Stimulated activated CD8-positive, alpha-beta memory T cell treated with anti-CD3 and anti-CD28 coated beads, Interleukin-15, amount 100 ng/mL, for 48 hours (primary cell): Measurements from ENCODE around the gene LRP5.

ENCODE experiments used
- DNase-seq, 2 donors: peaks; one replicate each; pipeline ENCODE4 v3.0.0-alpha.2; 2020; ENCODE audit warnings: low read depth in 2 of 2

The LRP5 gene

DNA sequence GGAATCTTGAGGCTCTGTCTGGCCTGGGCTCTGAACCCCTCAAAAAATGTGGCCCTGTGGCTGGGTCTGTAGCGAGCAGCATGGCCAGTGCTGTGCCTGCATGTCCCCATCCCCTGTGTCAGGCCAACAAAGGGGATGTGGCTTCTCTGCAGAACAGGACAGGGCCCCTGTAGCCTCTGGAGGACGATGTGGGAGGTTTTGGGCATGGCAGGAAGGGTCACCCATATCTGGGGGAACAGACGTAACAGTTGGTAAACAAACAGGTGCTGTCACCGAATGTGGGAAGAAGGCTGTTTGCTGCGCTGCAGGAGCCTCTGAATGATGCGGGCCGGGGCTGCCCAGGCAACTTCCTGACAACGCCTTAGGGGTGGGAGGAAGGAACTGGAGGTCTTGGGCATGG lies 35.0 kb downstream of the LRP5 start:
- no peak for DNase-seq

DNA sequence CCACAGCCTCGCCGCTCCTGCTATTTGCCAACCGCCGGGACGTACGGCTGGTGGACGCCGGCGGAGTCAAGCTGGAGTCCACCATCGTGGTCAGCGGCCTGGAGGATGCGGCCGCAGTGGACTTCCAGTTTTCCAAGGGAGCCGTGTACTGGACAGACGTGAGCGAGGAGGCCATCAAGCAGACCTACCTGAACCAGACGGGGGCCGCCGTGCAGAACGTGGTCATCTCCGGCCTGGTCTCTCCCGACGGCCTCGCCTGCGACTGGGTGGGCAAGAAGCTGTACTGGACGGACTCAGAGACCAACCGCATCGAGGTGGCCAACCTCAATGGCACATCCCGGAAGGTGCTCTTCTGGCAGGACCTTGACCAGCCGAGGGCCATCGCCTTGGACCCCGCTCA lies 35.5 kb downstream of the LRP5 start:
- no peak for DNase-seq

DNA sequence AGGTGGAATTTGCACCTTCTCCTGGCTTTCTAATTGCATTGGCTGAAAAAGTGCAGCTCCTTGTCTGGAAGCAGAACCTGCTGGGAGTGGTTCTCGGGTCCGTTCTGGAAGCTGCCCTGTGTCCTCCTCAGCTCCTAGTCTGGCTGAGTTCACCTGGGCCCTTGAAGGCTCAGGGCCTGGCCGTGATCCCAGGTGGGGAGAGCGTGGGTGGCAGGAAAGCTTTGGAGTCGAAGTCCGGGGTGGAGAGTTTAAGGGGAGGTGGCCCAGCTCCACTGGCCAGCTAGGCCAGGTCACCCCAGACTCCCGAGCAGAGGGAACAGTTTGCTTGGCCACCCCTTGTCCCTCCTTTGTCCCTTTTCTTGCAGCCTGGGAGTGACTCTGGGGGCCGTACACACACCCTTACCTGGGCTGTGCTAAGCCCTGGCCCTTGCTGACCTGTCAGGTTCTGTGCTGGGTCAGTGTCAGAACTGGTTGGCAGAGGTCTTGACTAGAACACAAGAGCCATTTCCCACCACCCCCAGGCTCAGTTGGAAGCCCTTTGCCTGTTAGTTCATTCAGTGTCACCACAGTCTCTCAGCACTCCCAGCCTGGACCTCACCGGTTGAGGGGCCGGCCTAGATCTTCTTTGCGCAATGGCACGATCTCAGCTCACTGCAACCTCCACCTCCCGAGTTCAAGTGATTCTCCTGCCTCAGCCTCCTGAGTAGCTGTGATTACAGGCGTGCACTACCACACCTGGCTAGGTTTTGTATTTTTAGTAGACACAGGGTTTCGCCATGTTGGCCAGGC lies 37.3 kb downstream of the LRP5 start:
- DNase-seq = no peak

DNA sequence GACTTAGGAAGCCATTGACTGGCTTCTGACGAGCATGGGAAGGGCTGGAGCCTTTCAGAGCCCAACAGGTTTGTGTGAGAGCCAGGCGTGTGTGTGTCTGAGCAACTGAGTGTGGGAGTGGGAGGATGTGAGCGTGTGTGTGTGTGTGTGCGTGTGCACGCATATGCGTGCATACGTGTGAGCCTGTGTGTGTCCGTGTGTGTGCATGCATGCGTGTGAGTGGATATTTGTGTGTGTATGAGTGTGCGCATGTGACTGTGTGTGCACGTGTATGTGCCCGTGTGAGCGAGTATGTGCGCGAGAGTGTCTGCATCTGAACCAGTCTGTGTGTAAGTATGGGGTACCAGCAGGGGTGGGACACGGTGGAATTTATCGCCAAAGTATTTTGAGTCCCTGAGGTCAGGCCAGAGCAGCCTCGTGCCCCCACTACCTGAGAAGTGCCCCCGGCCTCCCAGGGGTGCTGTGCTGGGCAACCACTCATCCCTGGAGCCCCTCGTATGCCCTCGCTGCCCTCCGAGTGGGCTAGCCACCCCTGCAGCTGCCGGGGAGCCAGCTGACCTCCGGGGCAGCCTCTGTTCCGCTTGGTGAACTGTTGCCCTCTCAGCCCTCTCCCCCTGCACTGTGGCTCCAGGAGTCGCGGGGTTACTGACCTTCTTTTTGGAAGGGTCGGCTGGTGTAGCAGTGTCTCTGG lies 38.5 kb downstream of the LRP5 start:
- no peak for DNase-seq

DNA sequence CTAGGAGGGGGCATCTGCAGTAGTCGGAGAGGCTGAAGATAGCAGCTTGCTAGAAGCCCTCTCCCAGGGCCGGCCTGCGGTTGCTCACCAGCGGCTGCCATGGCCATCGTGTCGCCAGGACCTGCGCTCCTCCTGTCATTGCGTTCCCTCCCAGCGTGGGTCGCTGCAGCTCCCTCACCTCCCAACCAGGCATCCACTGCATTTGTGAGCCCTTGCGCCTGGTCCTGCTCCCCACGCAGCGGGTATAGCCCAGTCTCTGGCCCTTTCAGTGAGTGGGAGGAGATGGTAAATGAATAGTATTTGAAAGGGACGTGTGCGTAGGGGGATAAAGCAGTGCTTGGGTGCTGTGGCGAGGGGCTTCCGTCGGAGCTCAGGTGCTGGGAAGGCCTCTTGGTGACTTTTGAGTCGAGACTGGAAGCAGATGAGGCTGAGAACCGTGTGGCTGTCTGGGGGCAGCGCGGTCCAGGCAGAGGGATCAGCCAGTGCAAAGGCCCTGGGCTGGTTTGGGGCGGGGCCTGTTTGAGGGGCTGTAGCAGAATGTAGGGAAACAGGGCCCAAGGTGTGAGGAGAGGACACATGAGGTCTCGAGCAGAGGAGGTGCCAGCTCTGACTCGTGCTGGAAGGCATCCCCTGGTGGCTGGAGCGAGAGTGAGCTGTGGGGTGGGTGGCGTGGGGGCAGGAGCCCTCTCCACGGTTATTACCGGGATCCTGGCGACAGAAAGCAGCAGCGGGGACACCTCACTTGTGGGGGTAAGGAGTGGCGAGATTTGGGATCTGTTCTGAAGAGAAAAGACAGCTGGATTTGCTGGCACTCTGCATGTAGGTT lies 39.3 kb downstream of the LRP5 start:
- no peak for DNase-seq

DNA sequence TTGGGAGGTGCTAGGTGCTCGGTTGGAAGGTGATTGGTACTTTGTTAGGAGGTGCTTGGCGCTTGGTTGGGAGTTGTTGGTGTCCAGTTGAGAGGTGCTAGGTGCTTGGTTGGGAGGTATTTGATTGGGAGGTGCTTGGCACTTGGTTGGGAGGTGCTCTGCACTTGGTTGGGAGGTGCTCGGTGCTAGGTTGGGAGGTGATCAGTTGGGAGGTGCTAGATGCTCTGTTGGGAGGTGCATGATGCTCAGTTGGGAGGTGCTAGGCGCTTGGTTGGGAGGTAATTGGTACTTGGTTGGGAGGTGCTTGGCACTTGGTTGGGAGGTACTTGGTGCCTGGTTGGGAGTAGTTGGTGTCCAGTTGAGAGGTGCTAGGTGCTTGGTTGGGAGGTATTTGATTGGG lies 40.2 kb downstream of the LRP5 start:
- DNase-seq = no peak

DNA sequence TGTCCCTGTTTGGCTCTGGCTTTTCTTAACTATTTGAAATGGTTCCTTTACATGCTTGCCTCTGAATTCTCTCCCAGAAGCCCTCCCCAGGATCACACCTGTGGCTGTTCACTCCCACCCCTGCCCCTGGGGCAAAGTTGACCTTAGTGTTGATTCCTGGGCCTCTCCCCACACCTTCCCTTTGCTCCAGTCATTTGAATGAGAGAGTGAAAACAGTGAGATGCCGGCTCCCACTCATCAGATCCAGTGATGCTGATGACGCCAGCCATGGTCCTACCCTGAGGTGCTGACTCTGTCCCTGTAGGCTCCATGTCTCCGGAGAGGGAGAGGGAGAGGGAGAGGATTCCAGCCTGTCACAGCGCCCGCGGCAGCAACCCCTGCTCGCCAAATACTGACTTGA lies 40.7 kb downstream of the LRP5 start:
- DNase-seq = no peak

DNA sequence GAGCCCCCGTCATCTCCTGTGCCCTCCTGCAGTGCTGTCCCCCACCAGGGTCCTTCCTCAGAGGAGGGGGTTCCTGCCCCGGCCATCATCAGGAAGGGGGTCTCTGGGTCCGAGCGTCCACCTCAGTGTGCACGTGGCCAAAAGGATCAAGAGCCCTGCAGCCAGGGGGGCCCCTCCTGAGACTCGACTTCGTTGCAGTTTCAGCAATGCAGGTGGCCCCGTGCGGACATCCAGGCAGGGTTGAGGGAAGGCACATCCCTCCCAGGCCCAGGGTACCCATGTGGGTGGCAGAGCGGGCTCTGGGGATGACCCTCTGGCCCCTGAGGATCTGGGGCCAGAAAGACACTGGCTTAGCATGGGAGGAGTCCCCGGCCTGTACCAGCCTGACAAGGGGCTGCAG lies 41.3 kb downstream of the LRP5 start:
- no peak for DNase-seq

DNA sequence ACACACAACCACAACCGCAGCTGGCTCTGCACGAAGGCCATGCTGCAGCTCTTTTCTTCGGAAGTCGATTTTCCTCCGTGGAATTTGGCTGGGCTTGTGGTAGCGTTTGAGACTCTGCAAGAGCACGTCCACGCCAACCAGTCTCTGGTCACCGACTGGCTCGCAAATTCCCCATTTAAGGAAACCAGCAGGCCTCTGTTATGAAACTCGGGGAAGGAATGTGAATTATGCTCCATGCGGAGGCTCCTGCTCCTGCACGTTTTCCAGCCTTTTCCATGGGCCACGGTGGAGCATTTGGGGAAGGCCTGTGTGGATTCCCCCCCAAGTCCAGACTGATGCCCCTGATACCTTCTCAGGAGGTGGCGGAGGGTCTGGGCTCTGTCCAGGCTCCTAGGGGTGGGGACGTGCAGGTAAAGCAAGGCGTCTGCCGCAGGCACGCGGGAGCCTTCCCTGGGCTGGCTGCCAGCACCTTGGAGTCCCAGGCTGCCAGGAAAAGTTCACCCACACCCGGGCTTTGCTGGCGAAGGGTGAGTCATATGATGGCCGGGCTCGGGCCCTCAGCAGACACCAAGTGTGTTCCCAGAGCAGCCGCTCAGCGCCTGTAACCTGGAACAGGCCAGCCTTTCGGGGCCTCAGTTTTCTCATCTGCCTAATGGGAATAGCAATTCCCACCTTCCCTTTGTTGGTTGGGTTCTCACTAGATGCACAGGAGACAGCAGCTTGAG lies 41.9 kb downstream of the LRP5 start:
- DNase-seq = no peak

DNA sequence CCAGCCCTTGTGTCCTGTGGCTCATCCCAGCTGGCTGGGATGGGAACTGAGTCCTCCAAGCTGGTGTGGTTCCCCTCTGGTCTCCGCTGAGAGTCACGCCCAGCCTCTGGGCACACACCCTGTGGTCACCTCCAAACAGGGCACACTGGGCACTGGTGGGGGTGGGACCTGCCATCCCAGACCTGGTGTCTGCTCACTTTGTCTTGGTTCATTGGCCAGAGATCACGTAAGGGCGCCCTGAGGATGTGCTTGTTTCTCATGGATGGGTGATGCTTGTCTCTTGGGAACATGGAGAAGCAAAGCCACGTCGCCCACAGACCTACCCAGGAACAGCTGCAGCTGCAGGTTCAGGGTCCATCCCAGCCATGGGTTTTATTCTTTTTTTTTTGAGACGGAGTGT lies 43.1 kb downstream of the LRP5 start:
- DNase-seq = no peak

DNA sequence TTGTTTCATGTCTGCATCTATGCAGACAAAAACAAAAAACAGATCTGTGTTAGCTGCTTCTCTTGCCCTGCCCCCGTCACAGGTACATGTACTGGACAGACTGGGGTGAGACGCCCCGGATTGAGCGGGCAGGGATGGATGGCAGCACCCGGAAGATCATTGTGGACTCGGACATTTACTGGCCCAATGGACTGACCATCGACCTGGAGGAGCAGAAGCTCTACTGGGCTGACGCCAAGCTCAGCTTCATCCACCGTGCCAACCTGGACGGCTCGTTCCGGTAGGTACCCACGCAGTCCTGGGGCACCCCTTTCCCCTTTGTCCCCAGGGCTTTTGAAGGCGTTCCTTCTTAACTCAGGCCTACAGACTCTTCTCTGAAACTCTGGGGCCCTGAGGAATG lies 45.2 kb downstream of the LRP5 start:
- no peak for DNase-seq

DNA sequence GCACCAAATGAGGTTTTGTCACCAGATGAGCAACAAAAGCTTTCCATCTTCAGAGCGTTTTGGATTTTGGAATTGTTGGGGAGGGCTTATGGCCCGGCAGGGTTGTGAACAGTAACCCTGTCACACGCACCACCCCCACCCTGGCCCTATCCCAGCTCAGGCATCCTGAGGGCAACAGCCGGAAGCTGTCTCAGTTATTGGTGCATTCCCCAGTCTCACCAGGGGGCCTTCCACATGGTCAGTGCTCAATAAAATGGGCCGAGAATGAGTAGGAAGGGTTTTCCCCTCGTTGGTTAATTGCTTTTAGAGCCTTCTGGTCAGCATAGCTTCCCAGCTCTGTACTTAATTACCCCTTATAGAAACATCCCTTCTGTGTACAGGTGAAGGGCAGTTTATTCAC lies 46.0 kb downstream of the LRP5 start:
- DNase-seq = no peak

DNA sequence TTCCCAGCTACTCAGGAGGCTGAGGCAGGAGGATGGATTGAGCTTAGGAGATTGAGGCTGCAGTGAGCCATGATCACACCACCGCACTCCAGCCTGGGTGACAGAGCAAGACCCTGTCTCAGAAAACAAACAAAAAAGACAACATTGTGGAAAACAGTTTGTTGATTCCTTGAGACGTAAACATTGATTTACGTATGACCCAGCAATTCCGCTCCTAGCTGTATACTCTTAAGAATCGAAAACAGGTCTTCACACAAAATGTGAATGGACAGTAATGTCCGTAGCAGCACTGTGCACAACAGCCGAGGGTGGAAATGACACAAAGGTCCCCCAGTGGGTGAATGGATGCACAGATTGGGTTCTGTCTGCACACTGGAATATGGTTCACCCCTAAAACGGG lies 49.3 kb downstream of the LRP5 start:
- DNase-seq = no peak

DNA sequence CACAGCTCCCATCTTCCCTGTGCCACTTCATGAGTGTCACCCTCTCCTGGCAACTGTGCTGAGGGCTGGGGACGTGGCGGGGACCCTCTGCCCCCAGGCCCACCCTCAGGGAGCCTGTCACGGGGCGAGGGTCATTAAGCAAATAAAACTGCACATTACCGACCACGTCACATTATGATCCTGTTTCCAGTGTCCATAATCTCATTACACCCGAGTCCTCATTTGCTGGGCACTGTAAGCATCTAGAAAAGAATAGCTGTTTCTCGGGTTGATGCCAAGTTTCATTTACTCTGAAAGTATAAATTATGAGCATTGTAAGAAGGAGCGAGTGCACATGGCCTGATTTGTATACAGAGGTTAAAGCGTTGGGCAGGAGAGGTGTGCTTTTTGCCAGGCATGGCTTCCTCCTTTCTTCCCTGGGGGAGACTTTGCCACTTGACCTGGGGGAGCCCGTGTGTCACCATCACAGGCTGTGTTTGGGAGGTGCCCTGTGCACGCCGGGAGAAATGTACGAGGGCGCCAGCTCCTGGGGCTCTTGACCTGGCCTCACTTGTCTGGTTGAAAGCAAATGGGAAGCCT lies 50.5 kb downstream of the LRP5 start:
- no peak for DNase-seq

DNA sequence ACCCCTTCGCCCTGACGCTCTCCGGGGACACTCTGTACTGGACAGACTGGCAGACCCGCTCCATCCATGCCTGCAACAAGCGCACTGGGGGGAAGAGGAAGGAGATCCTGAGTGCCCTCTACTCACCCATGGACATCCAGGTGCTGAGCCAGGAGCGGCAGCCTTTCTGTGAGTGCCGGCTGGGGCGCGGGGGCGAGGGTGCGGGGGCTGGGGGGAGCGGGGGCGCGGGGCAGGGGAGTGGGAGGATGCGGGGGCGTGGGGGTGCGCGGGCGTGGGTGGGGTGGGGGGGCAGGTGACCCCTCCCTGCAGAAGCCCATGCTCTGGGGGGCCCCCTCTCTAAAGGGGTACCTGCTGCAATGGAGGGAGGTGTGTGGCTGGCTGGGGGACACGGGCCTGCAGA lies 51.4 kb downstream of the LRP5 start:
- no peak for DNase-seq

DNA sequence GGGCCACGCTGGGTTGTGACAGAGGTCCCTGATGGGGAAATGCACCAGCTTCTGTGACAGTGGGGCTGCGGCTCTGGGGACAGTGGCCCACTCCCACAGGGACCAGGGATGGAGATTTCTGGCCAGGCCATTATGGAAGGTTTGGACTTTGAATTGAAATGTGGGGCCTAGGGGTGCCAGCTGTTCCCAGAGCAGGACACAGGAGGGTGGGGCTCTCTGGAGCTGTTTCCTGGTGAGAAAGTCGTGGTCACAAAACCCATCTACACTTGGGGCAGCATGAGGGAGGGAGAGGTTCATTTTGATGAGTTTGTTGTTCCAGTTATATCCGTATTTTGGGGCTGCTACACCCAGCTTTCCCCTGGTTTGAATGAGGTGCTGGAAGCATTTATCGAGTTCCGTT lies 52.2 kb downstream of the LRP5 start:
- no peak for DNase-seq

DNA sequence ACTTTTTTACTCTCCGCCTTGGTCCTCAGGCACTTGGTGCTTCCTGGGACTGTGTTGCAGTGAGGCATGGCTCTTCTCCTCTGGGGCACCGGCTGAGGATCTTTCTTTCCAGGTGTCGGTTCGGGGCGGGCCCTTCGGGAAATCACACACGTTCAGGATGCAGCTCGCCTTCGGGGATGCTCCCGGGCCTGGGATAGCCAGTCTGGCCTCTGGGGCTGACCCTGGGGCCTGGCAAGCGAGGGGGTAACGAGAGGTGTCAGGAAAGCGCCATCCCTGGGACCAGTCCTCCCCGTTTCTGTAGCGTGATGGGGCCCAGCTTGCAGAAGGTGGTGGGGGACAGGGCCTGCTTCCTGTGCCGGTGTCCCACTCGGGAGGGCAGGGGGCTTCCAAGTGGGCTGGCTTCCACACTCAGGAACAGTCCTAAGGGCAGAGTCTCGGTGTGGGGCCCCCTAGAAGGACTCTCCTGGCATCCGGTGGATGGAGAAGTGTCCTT lies 53.6 kb downstream of the LRP5 start:
- DNase-seq = no peak

DNA sequence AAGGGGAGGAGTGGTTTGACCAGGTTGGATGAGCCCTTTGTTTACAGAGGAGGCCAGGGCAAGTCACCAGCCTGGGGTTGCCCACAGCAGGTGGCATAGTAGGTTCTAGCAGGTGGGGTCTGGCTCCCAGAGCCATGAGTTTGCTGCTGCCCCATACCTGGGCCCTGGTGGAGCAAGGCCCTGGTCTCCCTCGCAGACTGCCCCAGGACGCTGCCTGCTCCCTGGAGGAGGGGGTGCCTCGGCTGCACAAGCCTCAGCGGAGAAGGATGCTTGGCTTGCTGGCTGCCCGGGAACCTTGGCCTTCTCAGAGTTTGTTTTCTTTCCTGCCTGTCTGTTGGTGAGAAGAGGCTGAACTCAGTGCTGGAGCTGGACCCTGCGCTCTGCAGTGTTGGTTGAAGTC lies 54.9 kb downstream of the LRP5 start:
- DNase-seq = no peak

DNA sequence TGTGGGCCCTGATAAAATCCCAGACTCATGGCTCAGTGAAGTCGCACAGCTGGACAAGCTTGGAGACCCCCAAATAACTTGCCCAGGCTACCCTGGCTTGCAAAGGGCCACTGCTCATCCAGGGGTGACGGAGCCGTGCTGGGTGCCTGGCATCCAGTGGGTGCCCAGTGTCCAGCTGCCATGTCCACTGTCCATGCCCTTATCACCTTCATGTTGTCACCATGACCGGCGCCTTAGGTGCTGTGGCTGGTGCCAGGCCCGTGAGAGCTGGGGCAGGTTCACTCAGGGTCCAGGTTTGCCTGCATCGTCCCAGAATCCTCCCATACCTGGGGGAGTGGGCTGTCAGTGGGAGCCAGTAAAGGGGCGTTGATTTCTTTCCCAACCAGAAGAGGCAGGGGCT lies 57.4 kb downstream of the LRP5 start:
- DNase-seq = no peak

DNA sequence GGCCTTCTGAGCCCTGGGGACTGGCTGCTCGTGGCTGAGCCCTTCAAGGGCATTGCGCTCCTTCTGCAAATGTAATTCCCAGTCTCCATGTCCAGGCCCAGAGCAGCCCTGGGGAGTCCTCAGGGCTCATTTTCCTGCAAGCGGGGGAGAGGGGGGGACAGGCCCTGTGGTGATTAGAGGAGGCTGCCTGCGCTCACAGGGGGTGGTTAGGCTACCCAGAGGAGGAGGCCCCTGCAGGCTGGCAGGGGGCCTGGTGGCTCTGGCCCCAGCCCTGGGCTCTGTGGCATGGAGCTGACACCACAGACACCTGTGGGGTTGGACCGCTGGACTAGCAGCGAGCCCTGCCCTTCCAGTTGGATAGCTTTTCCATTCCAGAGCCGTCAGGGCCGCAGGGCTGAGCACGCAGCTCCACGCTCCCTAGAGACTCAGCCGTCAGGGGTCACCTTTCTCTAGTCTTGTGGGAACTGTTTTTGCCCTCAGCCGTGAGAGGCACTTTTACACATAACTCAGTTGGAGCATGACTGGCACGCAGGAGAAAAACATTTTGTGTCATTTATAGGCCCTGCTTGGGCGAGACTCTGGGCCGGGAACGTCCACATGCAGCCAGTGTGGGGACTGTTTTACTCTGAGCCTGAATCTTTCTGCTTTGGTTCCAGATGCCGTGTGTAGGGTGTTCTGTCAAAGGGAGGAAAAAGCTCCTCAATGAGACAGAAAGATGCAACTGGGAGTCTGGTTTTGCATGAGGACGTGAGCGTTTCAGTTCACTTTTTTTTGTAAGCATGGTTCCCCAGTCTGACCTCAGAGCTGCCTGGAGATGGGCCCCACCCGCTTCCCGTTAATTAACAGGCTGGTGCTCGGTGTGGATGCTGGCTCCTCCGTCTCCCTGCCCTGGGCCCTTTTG lies 58.1 kb downstream of the LRP5 start:
- DNase-seq = no peak
